Upper lobe of right lung (tissue), 1 donor: Measurements from ENCODE around the gene THBS2. TPM values are rescaled to one million over a fixed set of nuclear protein-coding genes. Genes with fewer than 3 reads are reported as not detected.

Source experiments
- ATAC-seq: fragments of 200-7000 bp; cut with Tn5 transposase; one replicate; pipeline ENCODE4 v1.9.1; 2020; ENCODE audit warnings: mild to moderate bottlenecking, moderate library complexity
- DNase-seq: peaks from one replicate; pipeline ENCODE4 v3.0.0-alpha.2; 2020
- H3K27ac ChIP-seq: fragments of 200-600 bp; one replicate; pipeline ENCODE4 v1.8.0; 2022
- H3K27me3 ChIP-seq: fragments of 200-600 bp; one replicate; pipeline ENCODE4 v1.8.0; 2022; ENCODE audit warnings: mild to moderate bottlenecking
- H3K36me3 ChIP-seq: fragments of 200-600 bp; one replicate; pipeline ENCODE4 v1.8.0; 2022
- H3K4me1 ChIP-seq: fragments of 200-600 bp; one replicate; pipeline ENCODE4 v1.8.0; 2022
- H3K4me3 ChIP-seq: fragments of 200-600 bp; one replicate; pipeline ENCODE4 v1.8.0; 2022; ENCODE audit warnings: mild to moderate bottlenecking
- H3K9me3 ChIP-seq: fragments of 200-600 bp; one replicate; pipeline ENCODE4 v1.8.0; 2022
- CTCF ChIP-seq: fragments of 200-600 bp; IDR thresholded peaks from one replicate; pipeline ENCODE4 v1.8.0; 2022; ENCODE audit warnings: antibody characterized with exemption
- intact Hi-C: fragments of 100-400 bp; cut with DNase I; formaldehyde crosslinking; loops from one replicate; pipeline ENCODE4 v1.11.0; 2022
- total RNA-seq: library from RNA; stranded (reverse); fragmentation: NEBNext Ultra II Directional; extraction: Animal tissue kit (Norgen Biotek cat#: 25700); gene quantifications from one replicate; pipeline ENCODE4 v1.2.1, GENCODE V29; 2021
- donor health status: DM: no; HTN: yes; CAD: no; lungs with severe emphysema.

THBS2 gene
- total RNA-seq, 1 donor from 2014 or later = 23.7 TPM

GRCh38 chr6:169173532-169174268 lies 79.9 kb downstream of the THBS2 start:
- TF ChIP-seq CTCF = no peak
- no peak for DNase-seq
- intact Hi-C loops = no loop called here
- Histone ChIP-seq H3K9me3 (no peaks in the 10 kb centered on the region), H3K27ac (no peak overlapping the region), H3K4me3 (no peak overlapping the region), H3K27me3 (no peaks in the 10 kb centered on the region), H3K36me3 (no peaks in the 10 kb centered on the region), H3K4me1 (no peaks in the 10 kb centered on the region)
- ATAC-seq = no peak

GRCh38 chr6:169172946-169173345 lies 80.7 kb downstream of the THBS2 start:
- DNase-seq = no peak
- TF ChIP-seq CTCF = no peak
- H3K36me3 ChIP-seq = no peaks in the 10 kb centered on the region
- H3K27me3 ChIP-seq = no peaks in the 10 kb centered on the region
- no peak for ATAC-seq
- intact Hi-C loops = no loop called here
- H3K4me3 ChIP-seq = no peak overlapping the region
- no peak overlapping the region for H3K27ac ChIP-seq
- H3K9me3 ChIP-seq = no peaks in the 10 kb centered on the region
- no peaks in the 10 kb centered on the region for H3K4me1 ChIP-seq

GRCh38 chr6:169172456-169172855 lies 81.2 kb downstream of the THBS2 start:
- no peaks in the 10 kb centered on the region for H3K9me3 ChIP-seq
- H3K27me3 ChIP-seq = no peaks in the 10 kb centered on the region
- no peaks in the 10 kb centered on the region for H3K4me1 ChIP-seq
- DNase-seq = no peak
- intact Hi-C loops = no loop called here
- no peak overlapping the region for H3K4me3 ChIP-seq
- TF ChIP-seq CTCF = no peak
- no peaks in the 10 kb centered on the region for H3K36me3 ChIP-seq
- H3K27ac ChIP-seq = no peak overlapping the region
- ATAC-seq = no peak

GRCh38 chr6:169171951-169172350 lies 81.7 kb downstream of the THBS2 start:
- ATAC-seq = no peak
- no peak for TF ChIP-seq CTCF
- H3K4me3 ChIP-seq = no peak overlapping the region
- DNase-seq = no peak
- no peaks in the 10 kb centered on the region for H3K4me1 ChIP-seq
- H3K36me3 ChIP-seq = no peaks in the 10 kb centered on the region
- intact Hi-C loops = no loop called here
- no peaks in the 10 kb centered on the region for H3K9me3 ChIP-seq
- no peaks in the 10 kb centered on the region for H3K27me3 ChIP-seq
- no peak overlapping the region for H3K27ac ChIP-seq

- Histone ChIP-seq H3K9me3 (no peaks in the 10 kb centered on the region), H3K36me3 (no peaks in the 10 kb centered on the region), H3K27me3 (no peaks in the 10 kb centered on the region), H3K27ac (no peak overlapping the region), H3K4me1 (no peaks in the 10 kb centered on the region), H3K4me3 (no peak overlapping the region)
- no peak for TF ChIP-seq CTCF
- intact Hi-C loops = no loop called here
- ATAC-seq = no peak
- DNase-seq = no peak
Measured at GRCh38 chr6:169171016-169171415, 82.6 kb downstream of the THBS2 start.

- Histone ChIP-seq H3K36me3 (no peaks in the 10 kb centered on the region), H3K4me1 (no peaks in the 10 kb centered on the region), H3K27me3 (no peaks in the 10 kb centered on the region), H3K4me3 (no peak overlapping the region), H3K9me3 (no peaks in the 10 kb centered on the region), H3K27ac (no peak overlapping the region)
- DNase-seq (no peak), ATAC-seq (no peak)
- intact Hi-C loops = no loop called here
- TF ChIP-seq CTCF = no peak
Measured at GRCh38 chr6:169170583-169170955, 83.1 kb downstream of the THBS2 start.
